COLO829 (cell line): ENCODE measurements around the gene DYNC1LI1.

Source experiments
- DNase-seq: peaks from one replicate; pipeline ENCODE4 v3.0.0; 2012; ENCODE audit warnings: low spot score

DYNC1LI1 gene

DNA sequence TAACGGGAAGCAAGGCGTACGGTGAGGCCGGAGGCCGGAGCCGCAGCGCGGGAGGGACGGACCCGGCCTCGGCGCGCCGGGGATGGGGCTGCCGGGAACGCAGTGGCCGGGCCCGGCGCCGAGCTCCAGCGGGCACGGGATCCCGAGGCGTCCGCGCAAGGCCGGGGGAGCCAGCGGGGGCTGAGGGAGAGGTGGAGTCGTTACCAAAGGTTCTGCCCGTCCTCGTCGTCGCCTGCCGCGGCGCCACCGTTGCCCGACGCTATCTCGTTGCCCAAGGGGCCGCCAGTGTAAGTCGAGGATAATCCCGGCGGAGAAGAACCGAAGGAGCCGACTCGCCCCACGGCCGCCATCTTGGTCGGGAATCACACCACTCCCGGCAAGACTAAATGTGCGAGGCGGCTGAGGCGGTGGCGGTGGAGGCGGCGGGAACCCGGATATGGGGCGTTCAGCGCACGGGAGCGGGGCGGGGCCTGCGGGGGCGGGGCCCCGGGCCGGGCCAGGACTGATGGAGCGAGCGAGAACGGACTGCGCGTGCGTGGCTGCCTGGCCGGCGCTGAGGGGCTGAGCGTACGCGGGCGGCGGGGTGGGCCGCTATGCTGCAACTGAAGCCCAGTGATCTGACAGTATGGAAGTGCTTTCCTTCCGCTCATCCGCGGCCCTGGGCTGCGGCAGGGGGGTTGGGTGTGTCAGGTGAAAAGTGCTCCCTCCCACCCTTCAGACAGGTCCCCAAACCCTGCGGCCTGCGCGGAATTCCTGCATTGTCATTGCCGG is at the start of gene DYNC1LI1:
TSS of gene DYNC1LI1 (minus strand) at position 438 of the 771 bp plus-strand sequence. CDS start at position 350, 88 bp downstream.
- DNase-seq, result peak; percentile 88

- DNase-seq, result no peak
Observed at GRCh38 chr3:32619395-32619794, 48.7 kb upstream of the DYNC1LI1 start.

DNA sequence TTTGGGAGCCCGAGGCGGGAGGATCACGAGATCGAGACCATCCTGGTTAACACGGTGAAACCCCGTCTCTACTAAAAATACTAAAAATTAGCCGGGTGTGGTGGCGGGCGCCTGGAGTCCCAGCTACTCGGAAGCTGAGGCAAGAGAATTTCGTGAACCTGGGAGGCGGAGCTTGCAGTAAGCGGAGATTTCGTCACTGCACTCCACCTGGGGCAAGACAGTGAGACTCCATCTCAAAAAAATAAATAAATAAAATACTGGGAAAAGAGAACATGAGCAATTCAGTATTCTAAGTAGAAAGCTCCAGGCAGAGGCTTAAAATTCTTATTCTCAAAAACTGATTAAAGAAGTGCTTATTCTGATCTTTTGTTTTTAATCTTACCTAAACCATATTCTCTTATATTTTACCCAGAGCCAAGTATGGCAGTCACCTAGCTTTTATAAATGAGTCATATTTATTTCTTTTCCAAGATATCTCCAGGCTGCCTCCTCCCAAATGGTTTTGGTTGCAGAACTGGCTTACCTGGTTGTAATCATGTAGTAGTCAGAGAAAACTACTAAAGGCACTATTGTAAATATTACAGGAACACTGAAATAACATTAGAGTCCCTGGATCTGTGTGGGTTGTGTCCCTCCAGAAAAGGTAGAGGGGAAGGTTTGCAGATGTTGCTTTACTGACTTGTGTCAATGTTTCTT is 45.8 kb upstream of the DYNC1LI1 start:
- no peak for DNase-seq

DNA sequence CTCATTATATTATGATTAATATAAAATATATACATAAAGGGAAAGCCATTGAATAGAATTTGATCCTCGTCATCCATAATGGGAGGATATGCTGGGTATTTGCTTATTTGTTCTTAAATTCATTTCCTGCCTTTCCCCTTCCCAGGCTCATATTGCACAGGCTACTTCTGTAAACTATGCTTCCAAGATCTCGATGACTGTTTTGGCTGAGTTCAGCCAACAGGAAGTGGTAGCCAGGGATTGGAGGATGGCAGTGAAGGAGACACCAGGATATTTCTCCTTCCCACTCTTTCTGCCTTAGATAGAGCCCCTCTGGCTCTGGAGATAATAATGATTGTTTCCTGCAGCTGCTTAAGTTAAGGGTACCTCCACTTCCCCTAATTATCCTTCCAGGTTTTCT is 44.3 kb upstream of the DYNC1LI1 start:
- peak; percentile 11 for DNase-seq

DNA sequence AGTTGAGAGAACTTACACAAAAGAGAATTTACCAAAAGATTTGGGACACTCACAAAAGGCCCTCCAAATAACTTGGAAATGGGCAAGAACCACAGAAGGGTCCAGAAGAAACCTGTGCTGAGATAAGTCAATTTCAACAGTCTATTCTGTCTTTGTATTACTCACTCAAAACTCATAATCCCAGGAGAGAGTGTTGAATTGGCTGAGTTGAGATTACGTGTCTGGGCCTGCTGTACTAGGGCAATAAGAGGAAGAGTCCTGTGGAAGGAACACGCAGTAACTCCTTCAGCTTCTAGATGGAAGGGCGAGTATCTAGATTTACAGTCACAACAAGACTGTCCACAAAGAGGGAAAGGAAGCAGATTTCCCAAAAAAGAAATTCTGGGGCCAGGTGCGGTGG is 42.5 kb upstream of the DYNC1LI1 start:
- DNase-seq, result no peak

- DNase-seq, result no peak
Observed at GRCh38 chr3:32612547-32612946, 41.9 kb upstream of the DYNC1LI1 start.

GRCh38 chr3:32607522-32607921 is 36.9 kb upstream of the DYNC1LI1 start:
- DNase-seq, result no peak

- DNase-seq, result no peak
Observed at GRCh38 chr3:32606960-32607359, 36.3 kb upstream of the DYNC1LI1 start.

GRCh38 chr3:32606277-32606676 is 35.6 kb upstream of the DYNC1LI1 start:
- DNase-seq, result no peak

DNA sequence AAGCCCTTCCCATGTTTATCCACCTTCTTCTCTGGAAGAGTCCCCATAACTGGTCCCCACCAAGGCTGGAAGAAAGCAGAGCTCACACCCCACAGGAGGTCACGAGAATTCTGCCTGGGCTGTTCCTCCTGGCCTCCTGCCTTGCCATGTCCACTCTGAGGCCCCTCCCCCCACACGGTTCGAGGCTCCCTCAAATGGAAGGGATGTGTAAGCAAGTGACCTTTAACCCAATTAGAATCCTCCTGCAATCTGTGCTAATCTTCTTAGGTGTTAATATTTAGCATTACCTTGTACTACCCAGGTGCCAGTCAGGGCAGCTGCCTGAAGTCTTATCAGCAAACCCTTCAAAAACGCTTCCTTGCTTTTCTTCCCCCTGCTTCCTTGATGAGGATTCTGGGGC is 32.4 kb upstream of the DYNC1LI1 start:
- DNase-seq, result no peak

DNA sequence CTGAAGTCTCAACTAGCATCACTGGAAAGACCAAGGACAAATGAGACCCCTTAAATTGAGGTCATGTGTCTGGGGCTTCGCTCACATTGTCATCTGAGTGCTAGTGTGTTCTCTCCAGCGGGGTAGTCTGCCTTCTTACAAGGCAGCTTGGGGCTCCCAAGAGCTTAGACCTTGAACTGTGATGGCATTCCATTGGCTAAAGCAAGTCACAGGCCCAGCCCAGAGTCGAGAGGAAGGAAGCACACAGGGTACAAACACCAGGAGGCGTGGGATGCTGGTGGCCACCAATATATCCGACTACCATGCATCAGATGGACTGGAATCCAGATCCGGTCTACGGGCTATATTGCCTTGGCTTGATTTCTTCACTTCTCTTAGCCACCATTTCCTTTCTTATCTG is 31.5 kb upstream of the DYNC1LI1 start:
- no peak for DNase-seq

GRCh38 chr3:32601722-32602121 is 31.1 kb upstream of the DYNC1LI1 start:
- no peak for DNase-seq

GRCh38 chr3:32597656-32598055 is 27.0 kb upstream of the DYNC1LI1 start:
- no peak for DNase-seq

GRCh38 chr3:32596909-32597369 is 26.3 kb upstream of the DYNC1LI1 start:
- DNase-seq, result no peak

- no peak for DNase-seq
Observed at GRCh38 chr3:32596282-32596908, 25.7 kb upstream of the DYNC1LI1 start.

- no peak for DNase-seq
Observed at GRCh38 chr3:32595323-32595722, 24.7 kb upstream of the DYNC1LI1 start.

DNA sequence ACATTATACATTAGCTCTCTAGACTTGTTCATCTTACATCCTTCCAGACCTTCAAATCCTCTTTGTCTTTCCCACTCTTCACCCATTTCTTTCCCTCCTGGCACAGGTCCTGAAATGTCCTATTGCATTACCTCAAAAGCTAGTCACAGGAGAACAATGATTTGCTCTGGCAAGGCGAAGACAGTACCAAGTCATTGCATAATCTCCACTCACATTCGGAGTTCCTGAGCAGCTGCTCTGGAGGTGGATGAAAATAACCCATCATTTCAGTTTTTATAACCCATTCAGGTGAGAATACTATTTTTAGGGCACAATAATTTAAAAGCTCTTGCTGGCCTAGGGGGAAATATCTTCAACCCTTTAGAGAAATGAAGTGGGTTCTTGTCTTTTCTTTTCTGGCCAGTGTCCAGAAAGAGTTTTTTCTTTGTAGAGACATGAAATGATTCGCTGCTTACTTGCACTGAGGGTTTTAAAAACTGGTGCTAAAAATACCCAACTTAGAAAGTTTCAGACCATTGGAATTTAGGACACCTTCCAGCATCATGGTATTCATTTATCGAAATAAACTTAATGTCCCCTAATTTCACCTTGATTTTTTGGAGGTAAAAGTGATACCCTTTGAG is 23.4 kb upstream of the DYNC1LI1 start:
- DNase-seq, result no peak

DNA sequence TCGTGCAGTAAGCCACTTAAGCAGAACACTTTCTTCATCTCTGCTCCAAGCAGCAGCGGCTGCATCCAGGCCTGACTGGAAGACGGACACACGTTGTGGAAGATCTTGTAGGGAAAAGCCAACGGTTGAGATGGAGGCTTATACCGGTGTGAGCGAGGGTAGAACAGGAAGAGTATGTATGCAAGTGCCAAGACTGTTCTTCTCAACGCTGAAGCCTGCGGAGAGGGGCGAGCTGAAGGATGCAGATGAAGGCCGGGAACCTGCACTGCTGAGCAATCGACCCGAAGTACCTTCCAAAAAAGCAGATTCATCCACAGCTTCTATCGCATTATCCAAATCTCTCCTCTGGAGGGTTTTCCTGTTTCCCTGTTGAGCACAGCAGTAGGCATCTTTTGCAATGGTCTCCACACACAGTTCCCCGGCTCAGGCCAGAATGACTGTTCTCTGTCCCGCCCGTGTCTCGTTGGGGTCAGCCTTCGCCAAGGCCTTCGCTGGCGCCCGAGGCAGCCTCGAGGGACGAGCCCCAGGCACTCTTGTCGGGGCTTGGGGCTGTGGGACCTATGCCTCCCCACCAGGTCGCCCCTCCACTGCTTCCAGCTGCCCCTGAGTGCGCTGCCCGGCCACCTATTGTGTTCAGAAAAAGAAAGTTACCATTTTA is 22.2 kb upstream of the DYNC1LI1 start:
- DNase-seq, result no peak

- no peak for DNase-seq
Observed at GRCh38 chr3:32592011-32592410, 21.4 kb upstream of the DYNC1LI1 start.

DNA sequence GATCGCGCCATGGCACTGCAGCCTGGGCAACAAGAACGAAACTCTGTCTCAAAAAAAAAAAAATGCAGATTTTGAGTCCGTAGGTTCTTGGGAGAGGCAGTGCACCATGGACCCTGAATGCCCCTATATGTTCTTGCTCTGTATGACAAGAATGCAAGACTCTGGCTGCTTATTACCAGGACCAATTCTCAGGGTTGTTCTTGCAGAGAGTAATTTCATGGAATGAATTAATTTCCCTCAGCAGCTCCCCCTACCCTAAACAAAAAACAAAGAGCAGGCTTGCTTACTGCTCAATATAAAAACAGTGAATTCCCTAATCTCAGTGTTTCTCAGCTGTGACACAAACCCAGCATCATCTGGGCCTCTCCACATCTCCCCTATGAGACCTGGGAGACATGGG is 20.5 kb upstream of the DYNC1LI1 start:
- DNase-seq, result no peak

DNA sequence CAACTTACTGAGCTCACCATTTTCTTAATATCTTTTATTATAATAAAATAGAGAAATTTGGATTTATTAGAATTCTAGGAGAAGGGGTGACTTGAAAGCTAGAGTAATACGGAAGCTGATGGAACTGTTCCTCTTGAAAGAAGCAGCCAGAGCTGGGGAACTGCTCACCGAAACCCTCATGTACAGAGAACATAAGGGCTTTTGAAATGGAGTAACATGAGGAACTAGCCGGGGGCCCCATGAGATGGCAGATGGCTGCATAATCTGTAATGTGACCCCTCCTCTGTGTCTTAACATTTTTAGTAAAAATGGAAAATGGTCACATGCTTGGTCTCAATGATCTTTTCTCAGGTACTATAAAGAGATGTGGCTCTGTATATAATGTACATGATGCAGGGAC is 15.7 kb upstream of the DYNC1LI1 start:
- no peak for DNase-seq

- no peak for DNase-seq
Observed at GRCh38 chr3:32584660-32585059, 14.0 kb upstream of the DYNC1LI1 start.
